ENCODE measurements around the gene CRYGD. TPM values are rescaled to one million over a fixed set of nuclear protein-coding genes. Genes with fewer than 3 reads are reported as not detected.
"Not testable (repeated sequence)": the region's sequence is repeated elsewhere in the genome, so short reads cannot be mapped to it uniquely, and the experiment has no call there.

The CRYGD gene
- total and polyA plus RNA-seq, 2 donors (not counting 3 experiments of a cell fraction or from before 2014, with no cell fraction given) = not detected

DNA sequence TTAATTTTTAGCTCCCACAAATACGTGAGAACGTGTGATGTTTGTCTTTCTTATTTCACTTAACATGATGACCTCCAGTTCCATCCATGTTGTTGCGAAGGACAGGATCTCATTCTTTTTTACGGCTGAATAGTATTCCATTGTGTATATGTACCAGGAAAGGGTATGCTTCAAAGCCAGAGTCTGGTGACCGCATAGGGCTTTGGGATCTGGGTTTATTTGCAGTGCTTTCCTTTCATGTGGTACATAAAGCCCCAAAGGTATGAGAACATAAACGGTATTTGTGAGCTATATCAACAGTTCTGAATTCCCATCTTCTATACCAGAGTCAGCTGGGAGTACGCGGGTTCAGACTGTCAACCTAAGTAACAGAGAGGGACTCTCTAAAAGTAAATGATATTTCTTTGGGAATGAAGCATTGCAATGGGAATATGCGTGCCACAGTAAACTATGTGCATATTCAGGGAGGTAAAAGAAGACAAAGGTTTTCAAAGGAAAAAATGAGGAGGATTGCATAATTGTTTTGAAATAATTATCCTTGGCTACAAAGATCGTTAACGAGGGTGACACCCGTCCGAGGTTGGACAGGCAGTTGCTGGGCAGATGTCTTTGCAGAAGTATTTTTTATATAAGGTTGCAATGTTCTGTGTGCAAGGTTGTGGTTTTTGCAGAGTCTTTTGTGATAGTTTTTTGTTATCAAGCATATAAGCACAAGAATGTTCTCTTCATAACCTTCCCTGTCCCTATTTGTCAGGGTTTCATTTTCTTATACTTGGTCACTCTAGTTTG lies 24.4 kb downstream of the CRYGD start:
- H3K4me3 ChIP-seq (replicated peaks in 1 of 3; ENCODE audit: insufficient read depth in 1 of 3, low read depth in 1 of 3, low read length in 3 of 3) = no peak overlapping the region
- no peak for FAIRE-seq

DNA sequence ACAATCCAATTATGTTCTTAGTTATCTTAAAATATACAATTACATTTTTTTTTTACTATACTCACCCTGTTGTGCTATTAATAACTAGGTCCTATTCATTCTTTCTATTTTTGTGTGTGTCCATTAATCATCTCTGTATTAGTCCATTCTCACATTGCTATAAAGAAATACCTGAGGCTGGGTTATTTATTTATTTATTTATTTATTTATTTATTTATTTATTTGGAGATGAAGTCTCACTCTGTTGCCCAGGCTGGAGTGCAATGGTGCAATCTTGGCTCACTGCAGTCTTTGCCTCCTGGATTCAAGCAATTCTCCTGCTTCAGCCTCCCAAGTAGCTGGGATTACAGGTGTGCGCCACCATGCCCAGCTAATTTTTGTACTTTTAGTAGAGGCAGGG lies 25.6 kb downstream of the CRYGD start:
- H3K9me1 ChIP-seq (replicated peaks; ENCODE audit: control insufficient read depth, extremely low read depth, insufficient read depth, low read length); POLR2A ChIA-PET; CTCF ChIA-PET: not testable (repeated sequence)

More for the DNA sequence above, 24.4 kb downstream of the CRYGD start:
- Histone ChIP-seq H3K4me1 (ENCODE audit: control insufficient read depth, extremely low read depth, insufficient read depth, low read length) (no peaks in the 10 kb centered on the region), H4K20me1 (replicated peaks; ENCODE audit: control insufficient read depth, extremely low read depth, insufficient read depth, low read length) (no peaks in the 10 kb centered on the region), H3K27ac (ENCODE audit: insufficient read depth, low read depth, low read length) (no peak overlapping the region), H3K9ac (replicated peaks; ENCODE audit: extremely low read depth, insufficient read depth, low read length) (no peak overlapping the region), H3K79me2 (ENCODE audit: control insufficient read depth, insufficient read depth, low read length) (no peaks in the 10 kb centered on the region), H3K9me1 (replicated peaks; ENCODE audit: control insufficient read depth, extremely low read depth, insufficient read depth, low read length) (no peaks in the 10 kb centered on the region), H2AFZ (ENCODE audit: low read depth, low read length) (no peak overlapping the region), H3K36me3 (ENCODE audit: control insufficient read depth in 2 of 2, extremely low read depth in 1 of 2, insufficient read depth in 2 of 2, low read length in 2 of 2) (no peaks in the 10 kb centered on the region), H3K4me2 (ENCODE audit: insufficient read depth, low read length) (no peak overlapping the region), H3K9me3 (replicated peaks; ENCODE audit: control insufficient read depth, insufficient read depth, low read length) (no peaks in the 10 kb centered on the region), H3K27me3 (ENCODE audit: control insufficient read depth in 2 of 2, insufficient read depth in 2 of 2, low read length in 2 of 2) (no peaks in the 10 kb centered on the region)
- intact Hi-C loops (cut with micrococcal nuclease) = no loop called here
- ChIA-PET POLR2A (no interaction called here), CTCF (no interaction called here)
- no peak for TF ChIP-seq POLR2A (IDR thresholded peaks at IDR 0.05; ENCODE audit: low read depth, low read length)
- TF ChIP-seq MYC (IDR thresholded peaks at IDR 0.05; ENCODE audit: low read depth, low read length) = no peak
- TF ChIP-seq POLR2AphosphoS5 (IDR thresholded peaks at IDR 0.05; ENCODE audit: insufficient read depth, low read depth, low read length) = no peak
- no TSS peak for BruUV-seq (replicated peaks)
- dilution Hi-C loops (cut with MboI; ENCODE audit: extremely low pct_ligation_motif_present, low sequenced_read_pairs) = no loop called here
- no peak for DNase-seq (ENCODE audit: low read depth, low spot score)

More for the DNA sequence above, 25.6 kb downstream of the CRYGD start:
- H3K9me3 ChIP-seq (replicated peaks; ENCODE audit: control insufficient read depth, insufficient read depth, low read length); FAIRE-seq; BruUV-seq (replicated peaks); H3K36me3 ChIP-seq (ENCODE audit: control insufficient read depth in 2 of 2, extremely low read depth in 1 of 2, insufficient read depth in 2 of 2, low read length in 2 of 2); H4K20me1 ChIP-seq (replicated peaks; ENCODE audit: control insufficient read depth, extremely low read depth, insufficient read depth, low read length); H3K4me1 ChIP-seq (ENCODE audit: control insufficient read depth, extremely low read depth, insufficient read depth, low read length); H3K27me3 ChIP-seq (ENCODE audit: control insufficient read depth in 2 of 2, insufficient read depth in 2 of 2, low read length in 2 of 2); DNase-seq (ENCODE audit: low read depth, low spot score); H3K27ac ChIP-seq (ENCODE audit: insufficient read depth, low read depth, low read length); H2AFZ ChIP-seq (ENCODE audit: low read depth, low read length); H3K4me3 ChIP-seq (replicated peaks in 1 of 3; ENCODE audit: insufficient read depth in 1 of 3, low read depth in 1 of 3, low read length in 3 of 3); dilution Hi-C loops (cut with MboI; ENCODE audit: extremely low pct_ligation_motif_present, low sequenced_read_pairs); H3K9ac ChIP-seq (replicated peaks; ENCODE audit: extremely low read depth, insufficient read depth, low read length); H3K79me2 ChIP-seq (ENCODE audit: control insufficient read depth, insufficient read depth, low read length); intact Hi-C loops (cut with micrococcal nuclease); H3K4me2 ChIP-seq (ENCODE audit: insufficient read depth, low read length): not testable (repeated sequence)

All from endothelial cell of umbilical vein (primary cell).